H1 (cell line): ENCODE data around the gene ST6GALNAC2. TPM values are rescaled to one million over a fixed set of nuclear protein-coding genes. Genes with fewer than 3 reads are reported as not detected.
A peak's percentile ranks its signal among the peaks of the same experiment; 100 is the strongest.

Experiments used
- CTCF ChIA-PET: fragments of 300-600 bp; sonication (Branson Sonifier 250); formaldehyde crosslinking; loops from one replicate; lab custom pipeline; 2021; ENCODE audit not compliant: partially characterized antibody; lab: Charles Lee
- POLR2A ChIA-PET: fragments of 300-600 bp; sonication (Branson Sonifier 250); formaldehyde crosslinking; loops from one replicate; lab custom pipeline; 2021; ENCODE audit warnings: inconsistent platforms; ENCODE audit not compliant: partially characterized antibody; lab: Charles Lee
- DNase-seq, 2 experiments: peaks; one replicate each; pipeline versions ENCODE4 v3.0.0 to v3.0.0-alpha.2; 2010 to 2022; ENCODE audit warnings: low spot score in 2 of 2, low read depth in 1 of 2, mixed read lengths in 1 of 2
- FAIRE-seq: peaks from 2 replicates; lab custom pipeline; 2011; peaks lifted over from hg19 to GRCh38; lab: Jason Lieb, UNC
- H2AFZ ChIP-seq: 2 replicates; pipeline ENCODE4 v1.8.1; 2012; ENCODE audit warnings: low read length, inconsistent platforms
- H2AK5ac ChIP-seq: 2 replicates; pipeline ENCODE4 v1.6.1; 2013; ENCODE audit warnings: low read depth, low read length
- H2BK120ac ChIP-seq: replicated peaks from 2 replicates; pipeline ENCODE3; 2013; ENCODE audit warnings: low read depth, low read length, inconsistent platforms
- H2BK12ac ChIP-seq: 2 replicates; pipeline ENCODE4 v1.6.1; 2013; ENCODE audit warnings: low read depth, low read length
- H2BK15ac ChIP-seq: 2 replicates; pipeline ENCODE4 v1.6.1; 2013; ENCODE audit warnings: low read length
- H2BK20ac ChIP-seq: 2 replicates; pipeline ENCODE4 v1.6.1; 2013; ENCODE audit warnings: low read length
- H2BK5ac ChIP-seq: 2 replicates; pipeline ENCODE4 v1.6.1; 2013; ENCODE audit warnings: low read depth, low read length
- H3K14ac ChIP-seq: 2 replicates; pipeline ENCODE4 v1.6.1; 2013; ENCODE audit warnings: inconsistent platforms; ENCODE audit not compliant: insufficient read length
- H3K18ac ChIP-seq: 2 replicates; pipeline ENCODE4 v1.6.1; 2013; ENCODE audit warnings: low read length; ENCODE audit errors: extremely low read depth
- H3K23ac ChIP-seq: 2 replicates; pipeline ENCODE4 v1.6.1; 2013; ENCODE audit warnings: inconsistent platforms; ENCODE audit not compliant: insufficient read length
- H3K23me2 ChIP-seq: 2 replicates; pipeline ENCODE4 v1.6.1; 2013; ENCODE audit warnings: low read depth, low read length
- H3K27ac ChIP-seq: 2 replicates; pipeline ENCODE4 v1.6.1; 2011; ENCODE audit warnings: low read depth, low read length, inconsistent platforms
- H3K27me3 ChIP-seq, 4 experiments: replicated peaks in 1 of 4; 1 replicate in 1 of 4; 2 replicates in 3 of 4; pipeline versions ENCODE4 v1.6.1 to v1.8.1; 2011 to 2013; ENCODE audit warnings: low read length in 3 of 4, mild to moderate bottlenecking in 3 of 4, inconsistent platforms in 2 of 4, mixed read lengths in 2 of 4, moderate library complexity in 1 of 4; ENCODE audit not compliant: control insufficient read depth in 3 of 4, insufficient read depth in 3 of 4; ENCODE audit errors: extremely low read depth in 1 of 4
- H3K36me3 ChIP-seq, 4 experiments: 2 replicates each; pipeline versions ENCODE4 v1.6.1 to v1.8.1; 2011 to 2013; ENCODE audit warnings: mild to moderate bottlenecking in 4 of 4, low read length in 3 of 4, moderate library complexity in 2 of 4, control low read depth in 1 of 4, inconsistent platforms in 1 of 4; ENCODE audit not compliant: insufficient read depth in 4 of 4, control insufficient read depth in 2 of 4
- H3K4ac ChIP-seq: replicated peaks from 2 replicates; pipeline ENCODE3; 2013; ENCODE audit warnings: low read length, low read depth, mixed read lengths, inconsistent platforms; ENCODE audit not compliant: insufficient read length
- H3K4me1 ChIP-seq, 4 experiments: replicated peaks in 1 of 4; 1 replicate in 1 of 4; 2 replicates in 3 of 4; pipeline versions ENCODE4 v1.6.1 to v1.8.1; 2011 to 2013; ENCODE audit warnings: low read length in 3 of 4, inconsistent platforms in 2 of 4, mixed read lengths in 1 of 4; ENCODE audit not compliant: insufficient read depth in 4 of 4, control insufficient read depth in 3 of 4
- H3K4me2 ChIP-seq, 2 experiments: 2 replicates each; pipeline versions ENCODE4 v1.6.1 to v1.8.1; 2011 to 2013; ENCODE audit warnings: low read depth in 2 of 2, low read length in 2 of 2, control low read depth in 1 of 2, inconsistent platforms in 1 of 2, mild to moderate bottlenecking in 1 of 2; ENCODE audit not compliant: insufficient read depth in 1 of 2
- H3K4me3 ChIP-seq, 4 experiments: fragments of 200-600, 300-600 bp in 1 of 4; sonication (generic), shearing (Covaris generic), sonication (Bioruptor Twin) in 1 of 4; 2 replicates each; pipeline versions ENCODE4 v1.5.1 to v1.8.1; 2011 to 2016; ENCODE audit warnings: low read length in 4 of 4, low read depth in 3 of 4, control low read depth in 2 of 4, inconsistent platforms in 2 of 4, mild to moderate bottlenecking in 2 of 4, mixed read lengths in 1 of 4, moderate library complexity in 1 of 4; ENCODE audit not compliant: insufficient read depth in 2 of 4; ENCODE audit errors: extremely low read depth in 1 of 4
- H3K56ac ChIP-seq: replicated peaks from 2 replicates; pipeline ENCODE3; 2013; ENCODE audit warnings: low read depth, mild to moderate bottlenecking, mixed read lengths, low read length, inconsistent platforms; ENCODE audit not compliant: insufficient read length
- H3K79me1 ChIP-seq: 2 replicates; pipeline ENCODE4 v1.6.1; 2013; ENCODE audit warnings: low read depth, low read length, control low read depth
- H3K79me2 ChIP-seq, 2 experiments: 2 replicates each; pipeline versions ENCODE4 v1.6.1 to v1.8.1; 2012 to 2013; ENCODE audit warnings: low read length in 2 of 2, mild to moderate bottlenecking in 2 of 2, inconsistent platforms in 1 of 2; ENCODE audit not compliant: insufficient read depth in 2 of 2, control insufficient read depth in 1 of 2
- H3K9ac ChIP-seq, 4 experiments: replicated peaks in 1 of 4; 1 replicate in 1 of 4; 2 replicates in 3 of 4; pipeline versions ENCODE4 v1.6.1 to v1.8.1; 2011 to 2013; ENCODE audit warnings: low read depth in 3 of 4, low read length in 3 of 4, control low read depth in 2 of 4, mild to moderate bottlenecking in 2 of 4, moderate library complexity in 2 of 4, inconsistent platforms in 1 of 4; ENCODE audit errors: extremely low read depth in 1 of 4
- H3K9me3 ChIP-seq, 2 experiments: 2 replicates each; pipeline versions ENCODE4 v1.6.1 to v1.8.1; 2012 to 2013; ENCODE audit warnings: mild to moderate bottlenecking in 2 of 2, moderate library complexity in 2 of 2, control low read depth in 1 of 2, inconsistent platforms in 1 of 2, low read depth in 1 of 2, low read length in 1 of 2, mixed read lengths in 1 of 2; ENCODE audit not compliant: insufficient read depth in 2 of 2
- H4K20me1 ChIP-seq, 2 experiments: replicated peaks in 1 of 2; 2 replicates each; pipeline versions ENCODE3 to v1.8.1; 2011 to 2013; ENCODE audit warnings: inconsistent platforms in 2 of 2, low read length in 2 of 2, mild to moderate bottlenecking in 1 of 2; ENCODE audit not compliant: insufficient read depth in 2 of 2, control insufficient read depth in 1 of 2
- H4K5ac ChIP-seq: 2 replicates; pipeline ENCODE4 v1.6.1; 2013; ENCODE audit warnings: low read length, low read depth, mixed read lengths, inconsistent platforms; ENCODE audit not compliant: insufficient read length
- H4K8ac ChIP-seq: 2 replicates; pipeline ENCODE4 v1.8.0; 2013; ENCODE audit warnings: mild to moderate bottlenecking, moderate library complexity, low read length, inconsistent platforms; ENCODE audit not compliant: insufficient read depth; ENCODE audit errors: extremely low read depth
- H4K91ac ChIP-seq: replicated peaks from 2 replicates; pipeline ENCODE3; 2013; ENCODE audit warnings: low read length, mixed read lengths, inconsistent platforms; ENCODE audit not compliant: insufficient read length
- ATF3 ChIP-seq: IDR thresholded peaks from 2 replicates; pipeline ENCODE4 v1.6.1; 2011; ENCODE audit warnings: low read depth, mild to moderate bottlenecking, low read length; ENCODE audit not compliant: insufficient read depth
- CBX5 ChIP-seq: fragments of 300-800, 300-1000 bp; sonication (generic); IDR thresholded peaks from 2 replicates; pipeline ENCODE4 v1.7.1; 2016; ENCODE audit warnings: antibody characterized with exemption, low read length, low read depth
- EGR1 ChIP-seq: IDR thresholded peaks from 2 replicates; pipeline ENCODE4 v1.6.1; 2011; ENCODE audit warnings: low read depth, low read length, borderline replicate concordance
- SIX5 ChIP-seq: IDR thresholded peaks from 2 replicates; pipeline ENCODE4 v1.6.1; 2011; ENCODE audit warnings: mild to moderate bottlenecking, low read depth, low read length
- SP2 ChIP-seq: IDR thresholded peaks from 2 replicates; pipeline ENCODE4 v1.6.1; 2012; ENCODE audit warnings: mild to moderate bottlenecking, low read length, inconsistent platforms
- WGBS, 2 experiments: shearing (Covaris generic) in 1 of 2; methylation state at CpG; one replicate each; pipeline versions ENCODE4 v1.1.6 to v1.1.7; 2013 to 2015; ENCODE audit warnings: low lambda C conversion rate in 2 of 2, mixed read lengths in 2 of 2, inconsistent platforms in 1 of 2, low coverage in 1 of 2, missing lambda C conversion rate in 1 of 2; ENCODE audit not compliant: insufficient replicate concordance in 2 of 2, insufficient coverage in 1 of 2, insufficient read length in 1 of 2; ENCODE audit errors: extremely low coverage in 1 of 2, missing lambda C conversion rate in 1 of 2; 5-methylcytosine and 5-hydroxymethylcytosine counted together
- polyA plus RNA-seq, 7 experiments: library from polyadenylated mRNA; depleted of rRNA in 3 of 7; stranded (reverse) in 5 of 7; unstranded in 2 of 7; fragments of >200 nt in 5 of 7; fragments of 200-250 nt in 2 of 7; gene quantifications; 1 replicate in 5 of 7; 2 replicates in 1 of 7; 4 replicates in 1 of 7; pipeline versions ENCODE4 v1.2.1 to v1.2.3, GENCODE V29; 2011 to 2013; ENCODE audit warnings: missing spikeins in 2 of 7, mixed read lengths in 2 of 7
- total RNA-seq: library from RNA; stranded (reverse); fragmentation: NEBNext Ultra II Directional; extraction: Animal tissue kit (Norgen Biotek cat#: 25700); gene quantifications from 2 replicates; pipeline ENCODE4 v1.2.1, GENCODE V29; 2021
- TF ChIP-seq, protein P1 (sequence below): IDR thresholded peaks from 2 replicates; pipeline ENCODE4 v1.6.1; 2012; ENCODE audit warnings: inconsistent platforms
- TF ChIP-seq, protein P2 (sequence below), 3 experiments: IDR thresholded peaks; 1 replicate in 2 of 3; 2 replicates in 1 of 3; pipeline versions ENCODE4 v1.5.1 to v1.6.1; 2011; ENCODE audit warnings: low read length in 3 of 3, mild to moderate bottlenecking in 3 of 3, inconsistent platforms in 2 of 3, low read depth in 1 of 3, moderate library complexity in 1 of 3; ENCODE audit not compliant: insufficient read depth in 1 of 3; ENCODE audit errors: control extremely low read depth in 1 of 3

ST6GALNAC2 gene
- total and polyA plus RNA-seq, 2 of the 8 experiments (the other 6 are each of a cell fraction or from before 2014, with no cell fraction given) = 0.09 TPM; not detected in 1

- H2BK120ac ChIP-seq = no peak overlapping the region
- H3K79me2 ChIP-seq = peaks cover 23 to 43% of the 10 kb centered on the region in 2 experiments
- H3K27me3 ChIP-seq = no peaks in the 10 kb centered on the region
- peaks cover 8% of the 10 kb centered on the region for H3K79me1 ChIP-seq
- ChIA-PET CTCF (interaction anchor here (0.7 to 5.3 kb wide), 39 partner anchors 8 to 462 kb away, joined by 3 to 71 read pairs (median 4); partner anchors contain the start of genes AANAT, PRCD and UBE2O), POLR2A (interaction anchor here (0.6 to 8.0 kb wide), 33 partner anchors 8 to 798 kb away, joined by 3 to 133 read pairs (median 4); partner anchors contain the start of genes AANAT, CYGB, JMJD6 and METTL23)
- peaks cover 2 to 10% (median 5%) of the 10 kb centered on the region in 4 experiments; a peak in 6 of 7 replicates for H3K4me1 ChIP-seq
- H4K20me1 ChIP-seq = peaks cover 12 to 15% of the 10 kb centered on the region in 2 experiments
- H3K18ac ChIP-seq = no peak overlapping the region
- FAIRE-seq (no peak), DNase-seq (no peak)
- peak overlapping the region; percentile 68; the same call in 1 of the 2 replicates for H2BK12ac ChIP-seq
- H2BK5ac ChIP-seq = 0 out of 2 replicates have a peak overlapping the region, but pooled peaks have one; percentile 41
- peak overlapping the region; percentile 75 to 76 for H3K4me2 ChIP-seq
- 36% methylated on average over 30 of the region's 30 CpGs; no CpG with 5 or more reads in 1 of the 2 experiments for WGBS, 2 experiments
- H2AK5ac ChIP-seq = no peak overlapping the region; the same call in 1 of the 2 replicates
- H2BK20ac ChIP-seq = no peak overlapping the region
- peak overlapping the region; percentile 65 for H3K56ac ChIP-seq
- H3K4ac ChIP-seq = no peak overlapping the region
- no peak overlapping the region for H2BK15ac ChIP-seq
- H4K8ac ChIP-seq = no peak overlapping the region
- no peak overlapping the region for H3K23ac ChIP-seq
- H4K91ac ChIP-seq = no peak overlapping the region
- H2AFZ ChIP-seq = peak overlapping the region; percentile 83
- no peak overlapping the region for H3K14ac ChIP-seq
- 0 out of 2 replicates have a peak overlapping the region, but pooled peaks have one; percentile 2 for H3K27ac ChIP-seq
- peaks cover 2% of the 10 kb centered on the region; the same call in 1 of the 2 replicates for H3K23me2 ChIP-seq
- H3K4me3 ChIP-seq = peak overlapping the region; percentile 89 to 100 (median 97)
- H3K9me3 ChIP-seq = no peaks in the 10 kb centered on the region
- H3K9ac ChIP-seq = peak overlapping the region in 2 of 4 experiments; percentile 100; a peak in 3 of 7 replicates
- H4K5ac ChIP-seq = no peak overlapping the region
- peaks cover 10 to 31% (median 22%) of the 10 kb centered on the region in 4 experiments for H3K36me3 ChIP-seq
- TF ChIP-seq CBX5 = no peak
- no peak for TF ChIP-seq SP2
- TF ChIP-seq, protein P1, sequence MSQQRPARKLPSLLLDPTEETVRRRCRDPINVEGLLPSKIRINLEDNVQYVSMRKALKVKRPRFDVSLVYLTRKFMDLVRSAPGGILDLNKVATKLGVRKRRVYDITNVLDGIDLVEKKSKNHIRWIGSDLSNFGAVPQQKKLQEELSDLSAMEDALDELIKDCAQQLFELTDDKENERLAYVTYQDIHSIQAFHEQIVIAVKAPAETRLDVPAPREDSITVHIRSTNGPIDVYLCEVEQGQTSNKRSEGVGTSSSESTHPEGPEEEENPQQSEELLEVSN = peak; percentile 24; the same call in 1 of the 2 replicates
- TF ChIP-seq ATF3 = 0 out of 2 replicates have a peak, but pooled peaks have one; percentile 8
- TF ChIP-seq EGR1 = no peak
- TF ChIP-seq SIX5 = no peak
- TF ChIP-seq, protein P2, sequence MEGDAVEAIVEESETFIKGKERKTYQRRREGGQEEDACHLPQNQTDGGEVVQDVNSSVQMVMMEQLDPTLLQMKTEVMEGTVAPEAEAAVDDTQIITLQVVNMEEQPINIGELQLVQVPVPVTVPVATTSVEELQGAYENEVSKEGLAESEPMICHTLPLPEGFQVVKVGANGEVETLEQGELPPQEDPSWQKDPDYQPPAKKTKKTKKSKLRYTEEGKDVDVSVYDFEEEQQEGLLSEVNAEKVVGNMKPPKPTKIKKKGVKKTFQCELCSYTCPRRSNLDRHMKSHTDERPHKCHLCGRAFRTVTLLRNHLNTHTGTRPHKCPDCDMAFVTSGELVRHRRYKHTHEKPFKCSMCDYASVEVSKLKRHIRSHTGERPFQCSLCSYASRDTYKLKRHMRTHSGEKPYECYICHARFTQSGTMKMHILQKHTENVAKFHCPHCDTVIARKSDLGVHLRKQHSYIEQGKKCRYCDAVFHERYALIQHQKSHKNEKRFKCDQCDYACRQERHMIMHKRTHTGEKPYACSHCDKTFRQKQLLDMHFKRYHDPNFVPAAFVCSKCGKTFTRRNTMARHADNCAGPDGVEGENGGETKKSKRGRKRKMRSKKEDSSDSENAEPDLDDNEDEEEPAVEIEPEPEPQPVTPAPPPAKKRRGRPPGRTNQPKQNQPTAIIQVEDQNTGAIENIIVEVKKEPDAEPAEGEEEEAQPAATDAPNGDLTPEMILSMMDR (IDR thresholded peaks at IDR 0.05; ENCODE audit: control extremely low read depth in 1 of 3, insufficient read depth in 1 of 3, low read depth in 1 of 3, low read length in 3 of 3) = no peak
Measured at GRCh38 chr17:76556765-76557367, 28.8 kb downstream of the ST6GALNAC2 start.
